OCI-LY3 (cell line): ENCODE results near the gene EXOC3L1.
A peak's percentile ranks its signal among the peaks of the same experiment; 100 is the strongest.

Source experiments
- H2AFZ ChIP-seq: fragments of 200-600, 300-600 bp; shearing (Covaris generic); 2 replicates; pipeline ENCODE4 v1.6.0; 2014; ENCODE audit warnings: antibody characterized with exemption, low read depth, low read length
- H3K27ac ChIP-seq: fragments of 200-600, 300-600 bp; sonication (generic); 2 replicates; pipeline ENCODE4 v1.5.1; 2014; ENCODE audit warnings: mild to moderate bottlenecking, low read length, moderate library complexity, mixed read lengths
- H3K27me3 ChIP-seq: fragments of 200-600, 300-600 bp; sonication (generic); 2 replicates; pipeline ENCODE4 v1.6.1; 2014; ENCODE audit warnings: low read depth, low read length, mixed read lengths
- H3K36me3 ChIP-seq: fragments of 200-600, 300-600 bp; sonication (generic); replicated peaks from 2 replicates; pipeline ENCODE3; 2014; ENCODE audit warnings: low read depth, low read length, mixed read lengths
- H3K4me1 ChIP-seq: fragments of 300-600, 200-600 bp; sonication (generic); 2 replicates; pipeline ENCODE4 v1.6.1; 2014; ENCODE audit warnings: low read length, mixed read lengths
- H3K4me2 ChIP-seq: fragments of 200-600, 300-600 bp; sonication (generic); 2 replicates; pipeline ENCODE4 v1.6.1; 2014; ENCODE audit warnings: low read length, mixed read lengths
- H3K4me3 ChIP-seq: fragments of 300-600, 200-600 bp; sonication (generic); 2 replicates; pipeline ENCODE4 v1.5.1; 2014; ENCODE audit warnings: antibody characterized with exemption, mild to moderate bottlenecking, low read length, moderate library complexity
- H3K79me2 ChIP-seq: fragments of 300-600, 200-600 bp; shearing (Covaris generic); 2 replicates; pipeline ENCODE4 v1.6.1; 2014; ENCODE audit warnings: mild to moderate bottlenecking, low read length, mixed read lengths
- H3K9ac ChIP-seq: fragments of 300-600, 200-600 bp; shearing (Covaris generic); 2 replicates; pipeline ENCODE4 v1.6.0; 2014; ENCODE audit warnings: mild to moderate bottlenecking, low read length, moderate library complexity
- H3K9me3 ChIP-seq: fragments of 200-600, 300-600 bp; shearing (Covaris generic); 2 replicates; pipeline ENCODE4 v1.6.1; 2014; ENCODE audit warnings: low read length, mixed read lengths; ENCODE audit not compliant: insufficient read depth
- H4K20me1 ChIP-seq: fragments of 200-600, 300-600 bp; sonication (generic); 2 replicates; pipeline ENCODE4 v1.6.1; 2016; ENCODE audit warnings: low read length, mixed read lengths; ENCODE audit not compliant: insufficient read depth
- CTCF ChIP-seq: fragments of 200-600, 300-600 bp; sonication (generic); IDR thresholded peaks from 2 replicates; pipeline ENCODE4 v1.5.1; 2014; ENCODE audit warnings: antibody characterized with exemption, low read length, low read depth
- EZH2phosphoT487 ChIP-seq: fragments of 200-600 bp; shearing (Covaris generic); IDR thresholded peaks from 2 replicates; pipeline ENCODE4 v1.6.1; 2018; ENCODE audit warnings: antibody characterized with exemption, mixed run types, low read depth

Gene EXOC3L1

GRCh38 chr16:67194260-67194659 is 4.3 kb upstream of the EXOC3L1 start:
- H3K9me3 ChIP-seq: no peaks in the 10 kb centered on the region
- no peak overlapping the region for H3K9ac ChIP-seq
- no peak overlapping the region for H3K27ac ChIP-seq
- H3K4me3 ChIP-seq: no peak overlapping the region
- H3K36me3 ChIP-seq: peaks cover 50% of the 10 kb centered on the region
- no peak overlapping the region for H3K4me2 ChIP-seq
- no peaks in the 10 kb centered on the region for H4K20me1 ChIP-seq
- no peak overlapping the region for H2AFZ ChIP-seq
- H3K27me3 ChIP-seq: no peaks in the 10 kb centered on the region
- peaks cover 32% of the 10 kb centered on the region for H3K79me2 ChIP-seq
- peaks cover 12% of the 10 kb centered on the region for H3K4me1 ChIP-seq
- TF ChIP-seq EZH2phosphoT487 (no peak), CTCF (no peak)

GRCh38 chr16:67193536-67193935 is 3.6 kb upstream of the EXOC3L1 start:
- peaks cover 12% of the 10 kb centered on the region for H3K4me1 ChIP-seq
- peak overlapping the region; percentile 98 for H3K4me2 ChIP-seq
- H3K9ac ChIP-seq: peak overlapping the region; percentile 95; the same call in 1 of the 2 replicates
- no peaks in the 10 kb centered on the region for H3K9me3 ChIP-seq
- H3K79me2 ChIP-seq: peaks cover 32% of the 10 kb centered on the region
- H3K27ac ChIP-seq: no peak overlapping the region
- no peaks in the 10 kb centered on the region for H4K20me1 ChIP-seq
- no peak for TF ChIP-seq CTCF
- H2AFZ ChIP-seq: no peak overlapping the region
- no peaks in the 10 kb centered on the region for H3K27me3 ChIP-seq
- H3K36me3 ChIP-seq: peaks cover 45% of the 10 kb centered on the region
- H3K4me3 ChIP-seq: peak overlapping the region; percentile 96

DNA sequence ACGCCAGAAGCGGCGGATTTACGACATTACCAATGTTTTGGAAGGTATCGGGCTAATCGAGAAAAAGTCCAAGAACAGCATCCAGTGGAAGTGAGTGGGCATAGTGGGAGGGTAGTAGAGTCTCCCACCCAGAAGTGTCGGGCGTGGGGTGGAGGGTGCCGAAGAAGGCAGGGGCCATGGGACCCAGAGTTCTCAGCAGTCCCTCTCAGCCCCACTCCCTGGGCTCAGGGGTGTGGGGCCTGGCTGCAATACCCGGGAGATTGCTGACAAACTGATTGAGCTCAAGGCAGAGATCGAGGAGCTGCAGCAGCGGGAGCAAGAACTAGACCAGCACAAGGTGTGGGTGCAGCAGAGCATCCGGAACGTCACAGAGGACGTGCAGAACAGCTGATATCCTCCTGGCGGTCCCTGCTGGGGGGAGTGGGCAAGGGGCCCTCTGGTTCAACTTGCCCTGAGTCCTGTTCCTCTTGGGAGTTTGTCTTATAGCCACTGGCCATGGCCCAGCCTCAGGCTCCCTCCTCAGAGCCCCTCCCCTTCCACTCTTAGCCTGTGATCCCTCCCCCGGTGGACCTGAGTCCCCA is 2.9 kb upstream of the EXOC3L1 start:
- Histone ChIP-seq H3K36me3 (peaks cover 40% of the 10 kb centered on the region), H3K9ac (peak overlapping the region; percentile 95), H3K4me1 (peaks cover 12% of the 10 kb centered on the region), H3K4me2 (peak overlapping the region; percentile 98), H3K4me3 (peak overlapping the region; percentile 96), H4K20me1 (no peaks in the 10 kb centered on the region), H3K9me3 (no peaks in the 10 kb centered on the region), H3K27me3 (no peaks in the 10 kb centered on the region), H3K79me2 (peaks cover 32% of the 10 kb centered on the region), H3K27ac (peak overlapping the region; percentile 53; the same call in 1 of the 2 replicates), H2AFZ (no peak overlapping the region)
- TF ChIP-seq EZH2phosphoT487 (no peak), CTCF (no peak)

DNA sequence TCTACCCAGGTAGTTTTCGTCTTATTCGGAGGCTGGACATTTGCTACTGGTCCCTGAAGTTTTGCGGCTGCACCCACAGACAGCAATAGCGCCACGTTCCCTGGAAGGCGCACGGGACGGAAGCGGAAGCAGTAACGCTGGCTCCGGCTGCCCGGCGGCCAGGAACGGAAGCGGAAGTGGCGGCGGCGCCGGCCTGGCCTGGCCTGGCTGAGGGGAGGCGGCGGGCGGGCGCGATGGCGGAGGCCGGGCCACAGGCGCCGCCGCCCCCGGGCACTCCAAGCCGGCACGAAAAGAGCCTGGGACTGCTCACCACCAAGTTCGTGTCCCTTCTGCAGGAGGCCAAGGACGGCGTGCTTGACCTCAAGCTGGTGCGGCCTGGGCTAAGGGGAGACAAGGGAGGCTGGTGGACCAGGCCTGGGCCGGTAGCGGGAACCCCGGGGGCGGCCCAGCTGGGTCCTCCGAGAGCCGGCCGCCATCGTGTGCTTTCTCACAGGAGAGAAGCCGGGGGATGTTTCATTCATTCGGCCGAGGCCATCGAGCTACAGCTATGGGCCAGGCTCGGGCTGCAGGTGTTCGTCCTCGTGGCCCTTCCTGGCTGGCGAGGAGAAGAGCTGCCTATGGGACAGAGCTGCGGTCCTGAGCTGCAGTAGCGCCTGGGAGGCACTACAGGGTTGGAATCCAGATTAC is 2.2 kb upstream of the EXOC3L1 start, which contains the start of gene E2F4:
Gene E2F4 (plus strand): TSS at position 161 of the 687 bp plus-strand sequence. CDS start 73 bp downstream, at position 234.
- no peak for TF ChIP-seq CTCF
- TF ChIP-seq EZH2phosphoT487: no peak
- Histone ChIP-seq H3K4me2 (peak within 1 kb of the TSS; percentile 98), H3K9me3 (no peaks in the 10 kb centered on the region), H3K4me3 (peak within 1 kb of the TSS; percentile 96), H3K4me1 (peaks cover 12% of the 10 kb centered on the region), H4K20me1 (no peaks in the 10 kb centered on the region), H3K27me3 (no peaks in the 10 kb centered on the region), H3K79me2 (peaks cover 32% of the 10 kb centered on the region), H3K9ac (peak within 1 kb of the TSS; percentile 95), H3K36me3 (peaks cover 35% of the 10 kb centered on the region), H2AFZ (peak within 1 kb of the TSS; percentile 65), H3K27ac (peak within 1 kb of the TSS; percentile 53)
